ENCODE results near the gene SDHAF4.
"Not testable (repeated sequence)": the region's sequence is repeated elsewhere in the genome, so short reads cannot be mapped to it uniquely, and the experiment has no call there.

SDHAF4 gene

DNA sequence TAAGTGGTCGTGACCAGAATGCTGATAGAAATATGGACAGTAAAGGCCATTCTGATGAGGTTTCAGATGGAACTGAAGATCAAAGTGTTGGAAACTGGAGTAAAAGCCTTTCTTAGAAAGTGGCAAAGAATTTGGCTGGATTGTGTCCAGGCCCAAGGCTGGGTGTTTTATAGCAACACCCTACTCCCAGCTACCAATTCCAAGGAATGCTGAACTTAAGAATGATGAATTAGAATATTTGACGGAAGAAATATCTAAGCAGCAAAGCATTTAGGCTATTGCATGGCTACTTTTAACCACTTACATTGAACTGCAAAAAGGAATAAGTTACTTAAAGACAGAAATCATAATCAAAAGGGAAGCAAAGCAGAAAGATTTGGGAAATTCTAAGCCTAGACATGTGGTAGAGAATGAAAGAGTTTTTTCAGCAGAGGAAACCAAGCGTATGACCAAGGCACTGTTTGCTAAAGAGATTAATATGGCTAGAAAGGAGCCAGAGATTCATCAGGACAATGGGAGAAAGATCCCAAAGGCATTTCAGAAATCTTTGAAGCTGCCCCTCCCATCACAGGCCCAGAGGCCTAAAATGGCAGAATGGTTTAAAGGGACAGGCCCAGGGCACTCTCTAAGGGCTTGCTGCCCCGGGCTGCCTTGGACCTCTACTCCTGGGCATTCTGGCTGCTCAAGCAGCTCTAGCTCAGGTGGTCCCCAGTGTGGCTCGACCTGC lies 25.8 kb downstream of the SDHAF4 start:
- DNase-seq (ENCODE audit: low spot score) = peak; percentile 32

DNA sequence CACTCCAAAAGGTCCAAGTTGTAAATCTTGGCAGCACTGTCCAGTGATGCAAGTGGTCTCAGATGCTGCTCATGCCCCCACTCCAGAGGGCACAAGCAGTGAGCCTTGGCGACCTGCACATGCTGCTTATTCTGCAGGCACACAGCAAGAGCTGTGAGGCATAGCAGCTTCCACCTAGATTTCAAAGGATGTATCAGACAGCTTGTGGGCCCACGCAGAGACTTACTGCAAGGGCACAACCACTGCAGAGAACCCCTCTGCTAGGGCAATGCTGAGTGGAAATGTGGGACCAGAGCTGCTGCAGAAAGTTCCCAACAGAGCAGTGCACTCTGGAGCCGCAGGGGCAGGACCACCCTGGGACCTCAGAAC lies 26.4 kb downstream of the SDHAF4 start:
- no peak for DNase-seq (ENCODE audit: low spot score)

DNA sequence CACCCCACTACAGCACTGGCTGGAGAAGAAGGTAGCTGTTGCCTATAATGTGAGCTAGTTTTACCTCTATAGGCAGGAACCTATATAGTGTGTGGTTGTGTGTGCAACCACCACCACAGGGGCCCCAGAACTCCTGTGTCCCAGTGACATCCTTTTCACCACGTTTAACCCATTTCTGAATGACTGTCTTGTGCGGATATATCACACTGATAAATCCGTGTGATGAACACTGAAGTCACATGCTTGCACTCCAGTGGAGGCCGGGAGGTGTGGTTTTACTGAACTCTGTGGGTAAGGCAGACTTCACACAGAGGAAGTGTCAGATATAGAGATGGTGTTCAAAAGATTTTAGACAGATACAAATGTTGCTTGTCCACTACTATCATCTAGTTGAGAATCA lies 32.5 kb downstream of the SDHAF4 start:
- DNase-seq (ENCODE audit: low spot score) = no peak

DNA sequence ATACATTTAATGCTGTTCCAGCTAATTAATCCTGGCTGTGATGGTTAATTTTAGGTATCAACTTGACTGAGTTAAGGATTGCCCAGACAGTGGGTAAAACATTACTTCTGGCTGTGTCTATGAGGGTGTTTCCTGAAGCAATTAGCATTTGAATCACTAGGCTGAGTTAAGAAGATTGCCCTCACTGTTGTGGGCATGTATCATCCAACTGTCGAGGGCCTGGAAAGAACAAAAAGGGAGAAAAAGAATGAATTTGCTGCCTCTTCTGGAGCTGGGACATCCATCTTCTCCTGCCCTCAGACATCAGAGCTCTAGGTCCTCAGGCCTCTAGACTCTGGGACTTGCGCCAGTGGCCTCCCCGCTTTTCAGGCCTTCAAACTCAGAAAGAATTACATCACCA lies 34.3 kb downstream of the SDHAF4 start:
- DNase-seq (ENCODE audit: low spot score) = no peak

DNA sequence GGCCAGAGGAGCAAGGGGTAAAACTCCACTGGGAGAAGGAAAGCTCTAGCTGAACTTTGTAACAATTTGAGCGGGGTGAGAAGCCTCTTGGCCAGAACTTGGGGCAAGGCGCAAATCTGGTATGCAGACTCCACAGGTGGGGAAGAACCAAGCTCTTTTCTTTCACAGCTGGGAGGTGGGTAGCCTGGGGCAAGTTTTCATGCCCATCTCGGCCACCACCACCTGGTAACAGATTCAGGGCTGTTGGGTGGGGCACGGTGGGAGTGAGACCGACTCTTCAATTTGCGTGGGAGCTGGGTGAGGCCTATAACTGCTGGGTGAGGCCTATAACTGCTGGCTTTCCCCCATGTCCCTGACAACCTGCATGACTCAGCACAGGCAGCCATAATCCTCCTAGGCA lies 37.5 kb downstream of the SDHAF4 start:
- DNase-seq (ENCODE audit: low spot score) = no peak

DNA sequence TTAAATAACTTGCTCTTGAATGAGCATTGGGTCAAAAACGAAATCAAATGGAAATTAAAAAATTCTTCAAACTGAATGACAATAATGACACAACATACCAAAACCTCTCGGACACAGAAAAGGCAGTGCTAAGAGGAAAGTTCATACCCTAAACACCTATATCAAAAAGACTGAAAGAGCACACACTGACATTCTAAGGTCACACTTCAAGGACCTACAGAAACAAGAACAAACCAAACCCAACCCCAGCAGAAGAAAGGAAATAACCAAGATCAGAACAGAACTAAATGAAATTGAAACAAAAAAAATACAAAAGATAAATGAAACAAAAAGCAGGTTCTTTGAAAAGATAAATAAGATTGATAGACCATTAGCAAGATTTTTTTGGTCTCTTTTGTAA lies 40.6 kb downstream of the SDHAF4 start:
- DNase-seq (ENCODE audit: low spot score) = not testable (repeated sequence)

DNA sequence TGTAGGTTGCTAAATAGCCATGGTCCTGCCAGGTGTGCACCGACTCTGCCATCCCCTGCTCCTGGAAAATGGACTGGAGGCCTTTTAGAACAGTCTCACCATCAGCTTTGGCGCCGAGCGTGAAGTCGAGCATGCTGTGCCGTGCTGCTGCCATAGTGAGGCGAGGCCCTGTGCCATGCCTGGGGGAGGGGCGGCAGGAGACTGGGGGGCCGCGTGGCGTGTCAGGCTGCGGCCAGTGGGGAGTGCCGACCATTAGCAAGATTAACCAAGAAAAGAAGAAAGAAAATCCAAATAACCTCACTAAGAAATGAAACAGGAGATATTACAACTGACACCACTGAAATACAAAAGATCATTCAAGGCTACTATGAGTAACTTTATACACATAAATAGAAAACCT lies 42.5 kb downstream of the SDHAF4 start:
- not testable (repeated sequence) for DNase-seq (ENCODE audit: low spot score)

DNA sequence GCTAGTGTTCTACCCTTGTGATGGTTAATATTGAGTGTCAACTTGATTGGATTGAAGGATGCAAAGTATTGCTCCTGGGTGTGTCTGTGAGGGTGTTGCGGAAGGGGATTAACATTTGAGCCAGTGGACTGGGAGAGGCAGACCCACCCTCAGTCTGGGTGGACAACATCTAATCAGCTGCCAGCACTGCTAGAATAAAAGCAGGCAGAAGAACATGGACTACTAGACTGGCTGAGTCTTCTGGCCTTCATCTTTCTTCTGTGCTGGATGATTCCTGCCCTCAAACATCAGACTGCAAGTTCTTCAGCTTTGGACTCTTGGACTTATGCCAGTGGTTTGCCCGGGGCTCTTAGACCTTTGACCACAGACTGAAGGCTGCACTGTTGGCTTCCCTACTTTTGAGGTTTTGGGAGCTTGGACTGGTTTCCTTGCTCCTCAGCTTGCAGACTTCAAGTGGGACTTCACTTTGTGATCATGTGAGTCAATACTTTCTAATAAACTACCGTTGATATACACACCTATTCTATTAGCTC lies 50.1 kb downstream of the SDHAF4 start:
- DNase-seq (ENCODE audit: low spot score) = no peak

DNA sequence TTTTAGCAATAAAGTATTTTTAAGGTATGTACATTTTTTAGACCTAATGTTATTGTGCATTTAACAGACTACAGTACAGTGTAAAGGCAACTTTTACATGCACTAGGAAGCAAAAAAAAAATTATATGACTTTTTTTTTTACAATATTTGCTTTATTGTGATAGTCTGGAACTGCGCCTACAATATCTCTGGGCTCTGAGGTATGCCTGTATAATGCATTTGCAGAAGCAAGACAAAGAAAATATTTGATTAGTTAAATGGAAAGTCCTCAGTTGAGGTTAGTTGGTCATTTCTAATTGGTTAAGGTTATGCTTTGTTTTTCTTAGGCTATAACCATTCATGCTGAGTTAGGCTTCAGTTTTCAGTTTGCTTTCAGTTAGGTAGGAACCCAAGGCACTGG lies 54.0 kb downstream of the SDHAF4 start:
- no peak for DNase-seq (ENCODE audit: low spot score)

DNA sequence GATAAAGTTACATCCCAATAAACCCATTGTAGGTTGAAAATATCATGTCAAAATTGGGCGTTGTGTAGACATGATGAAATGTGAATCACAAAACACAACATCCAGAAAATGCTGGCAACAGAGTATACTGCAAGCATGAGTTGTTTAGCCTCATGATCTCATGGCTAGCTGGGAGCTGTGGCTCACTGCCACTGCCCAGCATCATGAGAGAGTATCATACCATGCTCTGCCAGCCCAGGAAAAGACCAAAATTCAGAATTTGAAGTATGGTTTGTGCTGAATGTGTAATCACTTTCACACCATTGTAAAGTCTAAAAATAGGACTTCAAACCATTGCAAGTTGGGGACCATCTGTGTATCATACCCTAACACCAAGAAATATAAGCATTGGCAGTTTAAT lies 55.7 kb downstream of the SDHAF4 start:
- no peak for DNase-seq (ENCODE audit: low spot score)

DNA sequence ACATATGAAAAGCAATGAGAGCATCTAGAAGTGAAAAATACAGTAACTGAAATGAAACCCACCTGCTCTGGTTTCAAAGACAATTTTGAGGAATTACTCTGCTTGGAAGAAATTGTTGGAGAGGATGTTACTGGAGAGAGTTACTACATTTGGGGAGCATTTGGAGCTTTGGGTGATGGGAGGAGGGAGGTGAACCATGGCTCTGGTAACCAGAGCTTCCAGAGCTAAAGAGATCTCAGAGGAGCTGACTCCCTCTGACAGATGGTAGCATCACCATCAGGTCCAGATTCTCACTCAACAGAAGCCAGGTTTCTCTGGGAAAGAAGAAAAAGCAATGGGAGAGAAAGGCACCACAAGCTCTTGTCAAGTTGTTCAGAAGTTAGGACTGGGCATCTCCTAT lies 58.7 kb downstream of the SDHAF4 start:
- no peak for DNase-seq (ENCODE audit: low spot score)

DNA sequence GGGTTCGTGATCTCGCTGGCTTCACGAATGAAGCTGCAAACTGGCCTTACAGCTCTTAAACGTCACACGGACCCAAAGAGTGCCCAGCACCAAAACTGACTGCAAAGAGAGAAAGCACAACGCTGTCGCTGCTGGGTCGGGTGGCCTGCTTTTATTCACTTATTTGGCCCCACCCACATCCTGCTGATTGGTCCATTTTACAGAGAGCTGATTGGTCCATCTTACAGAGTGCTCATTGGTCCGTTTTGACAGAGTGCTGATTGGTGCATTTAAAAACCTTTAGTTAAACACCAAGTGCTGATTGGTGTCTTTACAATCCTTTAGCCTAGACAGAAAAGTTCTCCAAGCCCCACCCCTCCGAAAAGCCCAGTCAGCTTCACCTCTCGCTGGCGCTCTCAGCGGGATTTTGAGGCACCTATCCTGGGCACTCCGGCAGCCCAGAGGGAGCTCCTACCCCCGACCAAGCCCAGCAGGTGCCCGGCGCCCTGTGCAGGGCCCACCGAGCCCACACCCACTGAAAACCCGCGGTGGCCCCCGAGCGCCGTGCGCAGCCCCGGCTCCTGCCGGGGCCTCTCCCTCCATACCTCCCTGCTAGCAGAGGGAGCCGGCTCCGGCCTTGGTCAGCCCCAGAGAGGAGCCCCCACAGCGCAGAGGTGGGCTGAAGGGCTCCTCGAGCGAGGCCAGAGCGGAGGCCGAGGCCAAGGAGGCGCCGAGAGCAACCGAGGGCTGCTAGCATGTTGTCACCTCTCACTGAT lies 60.9 kb downstream of the SDHAF4 start:
- DNase-seq (ENCODE audit: low spot score) = no peak

DNA sequence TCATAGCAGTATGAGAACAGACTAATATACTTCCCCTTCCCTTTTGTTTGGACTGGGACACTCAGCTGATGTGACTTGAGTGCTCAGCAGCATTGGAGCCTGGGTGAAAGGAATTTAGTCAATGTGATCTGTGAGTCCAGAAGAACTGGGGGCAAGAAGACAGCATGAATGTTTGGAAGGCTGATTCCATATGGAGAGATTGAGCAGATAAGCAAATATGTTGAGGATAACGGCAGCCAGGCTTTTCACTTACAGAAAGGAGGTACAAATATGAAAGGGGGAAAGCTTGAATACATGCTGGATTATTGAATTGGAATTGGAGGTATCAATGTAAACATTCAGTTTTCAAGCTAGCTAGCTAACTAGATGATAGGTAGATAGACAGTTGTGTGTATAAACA lies 63.2 kb downstream of the SDHAF4 start:
- DNase-seq (ENCODE audit: low spot score) = no peak

DNA sequence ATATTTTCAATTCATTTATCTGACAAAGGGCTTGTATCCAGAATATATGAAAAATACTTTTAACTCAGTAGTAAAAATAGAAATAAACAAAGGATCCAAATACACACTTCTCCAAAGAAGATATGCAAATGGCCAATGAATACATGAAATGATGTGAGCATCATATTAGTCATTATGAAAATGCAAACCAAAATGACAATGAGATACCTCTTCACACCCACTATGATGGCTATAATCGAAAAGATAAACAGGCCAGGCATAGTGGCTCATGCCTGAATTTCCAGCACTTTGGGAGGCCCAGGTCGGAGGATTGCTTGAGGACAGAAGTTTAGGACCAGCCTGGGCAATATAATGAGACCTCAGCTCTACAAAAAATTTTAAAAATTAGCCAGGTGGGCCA lies 67.1 kb downstream of the SDHAF4 start:
- DNase-seq (ENCODE audit: low spot score) = no peak

DNA sequence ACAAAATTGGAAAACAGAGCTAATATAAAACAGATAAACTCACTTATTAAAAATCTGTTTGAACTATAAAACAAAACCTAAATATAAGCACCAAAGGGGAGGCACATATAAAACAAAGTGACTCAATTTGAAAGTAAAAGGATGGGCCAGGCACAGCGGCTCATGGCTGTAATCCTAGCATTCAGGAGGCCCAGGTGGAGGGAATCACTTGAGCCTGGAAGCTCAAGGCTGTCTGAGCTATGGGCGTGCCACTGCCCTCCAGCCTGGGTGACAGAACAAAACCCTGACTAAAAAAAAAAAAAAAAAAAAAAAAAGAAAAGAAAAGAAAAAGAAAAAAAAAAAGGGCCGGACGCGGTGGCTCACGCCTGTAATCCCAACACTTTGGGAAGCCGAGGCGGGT lies 69.9 kb downstream of the SDHAF4 start:
- no peak for DNase-seq (ENCODE audit: low spot score)

DNA sequence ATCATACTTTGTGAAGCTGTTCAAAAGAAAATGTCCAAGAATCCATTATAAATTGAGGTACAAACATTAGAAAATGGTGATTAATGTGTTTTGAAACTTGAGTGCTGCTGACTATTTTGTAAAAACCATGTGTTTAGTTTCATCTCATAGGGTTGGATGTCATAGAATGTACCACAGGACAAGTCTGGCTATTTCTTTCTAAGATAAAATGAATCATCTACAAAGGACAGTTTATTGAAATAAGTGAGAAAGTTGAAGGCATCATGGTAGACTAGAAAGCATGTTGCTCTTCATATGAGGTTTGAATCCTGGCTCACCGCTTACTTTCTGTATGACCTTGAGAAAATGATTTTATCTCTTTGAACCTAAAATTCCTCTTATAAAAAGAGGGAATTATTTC lies 71.7 kb downstream of the SDHAF4 start:
- no peak for DNase-seq (ENCODE audit: low spot score)

Data from iPS-NIHi11 (cell line).